22Rv1 (cell line): ENCODE data around the gene DMWD.

ENCODE experiments used
- H3K27ac ChIP-seq: fragments of 450-650 bp; 2 replicates; pipeline ENCODE4 v1.5.1; 2017
- CTCF ChIP-seq: fragments of 450-650 bp; IDR thresholded peaks from 2 replicates; pipeline ENCODE4 v1.5.1; 2017; ENCODE audit warnings: mild to moderate bottlenecking
- ZFX ChIP-seq: fragments of 450-650 bp; IDR thresholded peaks from 2 replicates; pipeline ENCODE4 v1.6.1; 2017; ENCODE audit warnings: antibody characterized with exemption, borderline replicate concordance

Gene DMWD

GRCh38 chr19:45765702-45766295, 26.8 kb downstream of the DMWD start:
- H3K27ac ChIP-seq, result no peak overlapping the region
- TF ChIP-seq ZFX (no peak), CTCF (no peak)

- peak overlapping the region; percentile 33; the same call in 1 of the 2 replicates for H3K27ac ChIP-seq
- TF ChIP-seq CTCF (no peak), ZFX (no peak)
Observed at GRCh38 chr19:45764945-45765701, 27.5 kb downstream of the DMWD start.

GRCh38 chr19:45764475-45764874, 28.2 kb downstream of the DMWD start:
- H3K27ac ChIP-seq, result peak overlapping the region; percentile 33; the same call in 1 of the 2 replicates
- TF ChIP-seq ZFX, result no peak
- no peak for TF ChIP-seq CTCF

GRCh38 chr19:45763691-45764294, 28.9 kb downstream of the DMWD start:
- TF ChIP-seq ZFX, result no peak
- TF ChIP-seq CTCF, result no peak
- H3K27ac ChIP-seq, result no peak overlapping the region

GRCh38 chr19:45762870-45763631, 29.6 kb downstream of the DMWD start:
- no peak for TF ChIP-seq CTCF
- no peak for TF ChIP-seq ZFX
- no peak overlapping the region for H3K27ac ChIP-seq

- no peak overlapping the region for H3K27ac ChIP-seq
Observed at GRCh38 chr19:45761714-45762113, 30.9 kb downstream of the DMWD start.

More at GRCh38 chr19:45761714-45762113, 30.9 kb downstream of the DMWD start:
- no peak for TF ChIP-seq CTCF
- no peak for TF ChIP-seq ZFX
